AG09309 (cell line): ENCODE data around the gene PPP1R27.

Experiments
- DNase-seq: peaks from one replicate; pipeline ENCODE4 v3.0.0-alpha.2; 2010; ENCODE audit warnings: low read depth
- H3K4me3 ChIP-seq: 2 replicates; pipeline ENCODE4 v1.5.1; 2011; ENCODE audit warnings: mild to moderate bottlenecking, low read depth, low read length, moderate library complexity; ENCODE audit not compliant: control insufficient read depth
- TF ChIP-seq, protein P1 (sequence below): IDR thresholded peaks from 2 replicates; pipeline ENCODE4 v1.5.1; 2011; ENCODE audit warnings: mild to moderate bottlenecking, low read depth, low read length, inconsistent platforms; ENCODE audit not compliant: insufficient read depth, control insufficient read depth; ENCODE audit errors: missing control alignments

PPP1R27 gene, protein sequence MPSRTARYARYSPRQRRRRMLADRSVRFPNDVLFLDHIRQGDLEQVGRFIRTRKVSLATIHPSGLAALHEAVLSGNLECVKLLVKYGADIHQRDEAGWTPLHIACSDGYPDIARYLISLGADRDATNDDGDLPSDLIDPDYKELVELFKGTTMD

DNA sequence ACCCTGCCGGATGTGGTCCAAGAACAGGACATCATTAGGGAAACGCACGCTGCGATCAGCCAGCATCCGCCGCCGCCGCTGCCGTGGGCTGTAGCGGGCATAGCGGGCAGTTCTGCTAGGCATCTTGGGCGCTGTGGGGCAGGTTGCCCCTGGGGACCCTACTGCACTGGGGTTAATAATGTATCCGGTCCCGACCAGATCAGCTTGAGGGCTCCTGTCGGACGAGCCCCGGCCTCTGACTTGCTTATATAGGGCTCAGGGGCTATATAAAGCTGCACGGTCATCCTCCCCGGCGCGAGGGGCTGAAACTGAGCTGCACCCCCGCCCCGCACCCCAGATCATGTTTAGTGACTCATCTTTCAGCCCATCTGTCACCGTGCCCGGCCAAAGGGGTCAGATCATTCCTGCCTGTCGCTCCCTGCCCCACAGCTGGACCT, at the start of gene PPP1R27:
Gene PPP1R27, minus strand, starts transcription at position 220 of the 437 bp plus-strand sequence. Its CDS starts 97 bp downstream, at position 123.
- TF ChIP-seq, protein P1, sequence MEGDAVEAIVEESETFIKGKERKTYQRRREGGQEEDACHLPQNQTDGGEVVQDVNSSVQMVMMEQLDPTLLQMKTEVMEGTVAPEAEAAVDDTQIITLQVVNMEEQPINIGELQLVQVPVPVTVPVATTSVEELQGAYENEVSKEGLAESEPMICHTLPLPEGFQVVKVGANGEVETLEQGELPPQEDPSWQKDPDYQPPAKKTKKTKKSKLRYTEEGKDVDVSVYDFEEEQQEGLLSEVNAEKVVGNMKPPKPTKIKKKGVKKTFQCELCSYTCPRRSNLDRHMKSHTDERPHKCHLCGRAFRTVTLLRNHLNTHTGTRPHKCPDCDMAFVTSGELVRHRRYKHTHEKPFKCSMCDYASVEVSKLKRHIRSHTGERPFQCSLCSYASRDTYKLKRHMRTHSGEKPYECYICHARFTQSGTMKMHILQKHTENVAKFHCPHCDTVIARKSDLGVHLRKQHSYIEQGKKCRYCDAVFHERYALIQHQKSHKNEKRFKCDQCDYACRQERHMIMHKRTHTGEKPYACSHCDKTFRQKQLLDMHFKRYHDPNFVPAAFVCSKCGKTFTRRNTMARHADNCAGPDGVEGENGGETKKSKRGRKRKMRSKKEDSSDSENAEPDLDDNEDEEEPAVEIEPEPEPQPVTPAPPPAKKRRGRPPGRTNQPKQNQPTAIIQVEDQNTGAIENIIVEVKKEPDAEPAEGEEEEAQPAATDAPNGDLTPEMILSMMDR: no peak
- H3K4me3 ChIP-seq: peak within 1 kb of the TSS; percentile 59
- DNase-seq: no peak

DNA sequence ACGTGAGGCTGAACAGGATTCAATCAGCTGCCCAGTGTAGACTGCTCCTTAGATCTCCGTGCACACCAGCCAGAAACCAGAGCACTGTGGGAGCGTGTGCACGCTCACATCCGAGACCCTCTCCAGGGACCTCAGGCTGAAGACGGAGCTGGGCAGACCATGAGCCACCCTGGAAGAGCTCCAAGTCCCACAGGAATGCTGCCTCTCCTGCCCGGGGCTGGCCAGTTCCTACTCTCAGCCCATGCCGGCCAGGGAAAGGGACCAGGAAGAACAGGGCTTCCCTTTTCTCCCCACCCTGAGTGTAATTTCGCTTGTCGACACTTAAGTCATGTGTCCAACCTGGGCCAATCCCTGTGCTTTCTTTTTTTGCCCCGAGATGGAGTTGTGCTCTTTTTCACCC, 49.7 kb upstream of the PPP1R27 start:
- no peak for DNase-seq
- no peak overlapping the region for H3K4me3 ChIP-seq
- TF ChIP-seq, protein P1: no peak

DNA sequence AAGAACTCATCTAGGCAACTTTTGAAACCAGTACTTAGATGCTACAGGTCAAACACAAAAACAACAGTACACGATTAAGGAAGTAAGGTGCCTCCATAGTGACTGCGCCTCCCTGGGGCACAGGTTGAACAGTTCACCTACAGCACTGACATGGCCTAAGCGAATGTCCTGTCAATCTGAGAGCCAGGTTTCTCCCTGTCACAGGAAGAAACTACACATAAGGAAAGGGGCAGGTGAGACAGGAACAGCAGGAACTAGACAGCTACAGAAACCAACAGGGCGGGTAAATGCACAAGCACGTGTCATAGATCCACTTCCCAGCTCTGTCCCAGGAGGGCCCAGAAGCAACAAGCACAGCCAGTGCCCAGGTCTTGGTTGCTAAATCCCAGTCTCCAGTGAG, 44.3 kb upstream of the PPP1R27 start:
- no peak overlapping the region for H3K4me3 ChIP-seq
- TF ChIP-seq, protein P1: no peak
- no peak for DNase-seq

DNA sequence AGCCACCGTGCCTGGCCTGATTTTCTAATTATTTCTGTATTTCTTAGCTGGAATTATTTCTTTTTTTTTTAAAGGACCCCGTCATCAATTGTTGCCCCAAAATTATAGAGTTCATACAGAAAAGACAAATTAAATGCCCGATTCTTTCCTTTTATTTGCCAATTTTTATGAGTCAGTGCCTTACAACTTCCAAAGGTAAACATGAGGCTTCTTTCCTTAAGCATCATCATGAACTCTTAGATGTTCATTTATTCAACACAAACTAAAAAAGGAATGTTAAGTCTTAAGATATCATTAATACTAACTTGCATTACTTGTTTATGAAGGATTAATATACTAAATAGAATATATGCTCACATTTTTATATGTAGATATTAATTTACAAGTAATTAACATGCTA, 43.4 kb upstream of the PPP1R27 start:
- DNase-seq: no peak
- TF ChIP-seq, protein P1: no peak
- no peak overlapping the region for H3K4me3 ChIP-seq

DNA sequence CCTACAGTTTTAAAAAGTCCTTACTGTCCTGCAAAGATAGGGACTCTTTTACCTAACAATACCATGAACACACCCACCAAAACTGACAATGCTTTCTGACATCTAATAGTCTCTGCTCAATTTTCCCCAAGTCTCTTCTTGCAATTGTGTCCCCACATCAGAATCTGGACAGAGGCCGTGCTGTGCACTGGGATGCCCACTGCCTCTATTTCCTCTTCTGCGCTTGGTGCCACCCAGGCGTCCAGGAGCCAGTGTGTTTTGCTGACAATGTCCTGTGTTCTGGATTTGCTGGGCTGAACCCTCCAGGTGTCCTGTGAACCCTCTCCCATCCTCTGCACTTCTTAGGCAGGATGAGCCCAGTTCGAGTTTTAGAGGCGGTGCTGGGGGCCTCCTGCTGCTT, 42.7 kb upstream of the PPP1R27 start:
- TF ChIP-seq, protein P1: no peak
- no peak overlapping the region for H3K4me3 ChIP-seq
- no peak for DNase-seq

DNA sequence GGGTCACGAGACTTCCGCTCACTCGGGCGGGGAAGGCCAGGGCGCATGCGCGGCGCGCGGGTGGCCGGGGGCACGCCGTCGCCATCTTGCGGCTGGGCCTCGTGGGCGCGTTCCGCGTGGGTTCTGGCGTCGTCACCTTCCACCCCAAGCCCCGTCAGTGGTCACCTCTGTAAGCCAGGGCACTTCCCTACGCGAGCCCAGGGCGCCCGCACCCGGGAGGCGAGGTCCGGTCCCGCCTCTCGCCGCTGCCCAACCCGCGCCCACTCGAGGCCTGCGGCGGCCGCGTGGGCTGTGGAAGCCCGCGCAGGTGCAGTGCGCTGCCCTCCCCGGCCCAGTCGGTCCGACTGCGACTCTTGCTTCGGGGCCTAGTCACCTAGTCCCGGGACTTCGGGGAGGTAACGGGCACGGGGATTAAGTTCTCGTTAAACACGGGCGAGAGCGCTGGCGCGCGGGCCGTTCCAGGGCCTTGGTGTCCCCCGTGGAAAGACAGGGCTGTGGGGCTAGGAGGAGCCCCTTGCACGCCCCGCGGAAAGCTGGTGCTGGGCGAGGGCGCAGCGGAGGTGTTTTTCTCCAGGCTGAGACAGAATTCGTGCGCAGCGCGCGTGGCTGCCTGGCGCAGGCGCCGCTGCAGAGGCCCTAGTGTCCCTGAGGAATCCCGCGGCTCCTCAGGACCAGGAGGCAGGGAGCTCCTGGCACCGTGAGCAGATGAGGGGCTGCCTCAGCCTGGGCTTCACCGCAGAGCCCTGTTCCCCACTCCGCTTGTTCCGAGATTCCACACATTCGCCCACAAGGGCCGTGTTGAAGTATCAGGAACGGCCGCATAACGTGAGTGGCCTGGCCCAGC, 36.8 kb upstream of the PPP1R27 start:
- TF ChIP-seq, protein P1: no peak
- H3K4me3 ChIP-seq: peak overlapping the region; percentile 75
- DNase-seq: no peak
